ENCODE data around the gene HMBS.

Gene HMBS

DNA sequence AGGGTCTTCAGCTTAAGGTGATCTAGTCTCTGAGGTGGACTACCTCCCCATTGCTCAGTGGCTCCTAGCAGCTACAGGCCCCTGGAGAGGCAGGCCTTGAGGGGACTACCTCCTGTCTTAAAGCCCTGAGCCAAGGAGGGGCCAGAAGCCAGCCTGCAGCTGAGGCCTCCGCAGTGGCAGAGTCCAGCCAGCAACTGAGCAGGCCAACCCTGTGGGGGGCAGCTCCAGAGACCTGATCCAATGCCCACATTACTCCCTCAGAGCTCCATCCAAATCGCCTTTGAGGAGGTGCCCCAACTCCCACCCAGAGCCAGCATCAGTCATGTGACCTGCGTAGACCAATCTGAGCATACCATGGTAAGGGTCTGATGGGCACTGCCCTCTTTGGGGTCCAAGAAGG lies 25.2 kb downstream of the HMBS start:
- TF ChIP-seq ZNF16 (tag by site-specific recombination; IDR thresholded peaks at IDR 0.05; ENCODE audit: low read depth) (no peak), ZNF501 (tag by site-specific recombination; IDR thresholded peaks at IDR 0.05) (no peak), GLIS1 (tag by site-specific recombination; IDR thresholded peaks at IDR 0.05) (peak; percentile 30; the same call in 1 of the 2 replicates)
- Histone ChIP-seq H3K9me3 (ENCODE audit: control insufficient read depth, insufficient read depth, low read depth, low read length) (no peaks in the 10 kb centered on the region), H3K36me3 (ENCODE audit: control insufficient read depth in 2 of 2, insufficient read depth in 1 of 2, low read length in 2 of 2) (peaks cover 0 to 51% of the 10 kb centered on the region in 2 experiments; a peak in 1 of 3 replicates), H3K4me3 (ENCODE audit: low read depth, low read length) (no peak overlapping the region), H3K27ac (ENCODE audit: extremely low read depth, low read depth, low read length) (no peak overlapping the region), H3K4me1 (ENCODE audit: control insufficient read depth, insufficient read depth, low read length) (no peaks in the 10 kb centered on the region)
- CTCF ChIA-PET = interaction anchor here (0.7 to 1.0 kb wide), 6 partner anchors 43 to 420 kb away, joined by 3 to 6 read pairs (median 4); partner anchors contain the start of gene CBL
- POLR2A ChIA-PET = interaction anchor here (5.5 kb wide), 1 partner anchor 11 kb away, joined by 51 read pairs; the partner anchor contains the start of gene HINFP

DNA sequence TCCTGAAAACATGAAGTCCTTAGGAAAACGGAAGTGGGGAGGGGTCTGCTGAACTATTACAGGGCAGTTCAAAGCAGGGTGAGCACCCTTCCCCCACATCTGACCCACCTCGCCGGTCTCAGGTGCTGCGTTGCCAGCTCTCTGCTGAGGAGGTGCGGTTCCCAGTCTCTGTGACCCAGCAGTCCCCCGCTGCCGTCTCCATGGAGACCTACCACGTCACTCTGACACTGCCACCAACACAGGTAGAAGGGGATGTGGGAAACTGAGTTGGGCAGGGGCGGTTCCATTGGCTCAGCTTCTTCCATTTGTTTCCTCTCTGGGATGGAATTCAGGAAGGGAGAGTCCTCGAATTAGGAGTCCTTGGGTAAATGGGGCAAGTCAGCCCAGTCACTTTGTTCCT lies 25.8 kb downstream of the HMBS start:
- Histone ChIP-seq H3K4me1 (ENCODE audit: control insufficient read depth, insufficient read depth, low read length) (no peaks in the 10 kb centered on the region), H3K9me3 (ENCODE audit: control insufficient read depth, insufficient read depth, low read depth, low read length) (no peaks in the 10 kb centered on the region), H3K36me3 (ENCODE audit: control insufficient read depth in 2 of 2, insufficient read depth in 1 of 2, low read length in 2 of 2) (peaks cover 0 to 55% of the 10 kb centered on the region in 2 experiments; a peak in 1 of 3 replicates), H3K27ac (ENCODE audit: extremely low read depth, low read depth, low read length) (no peak overlapping the region), H3K4me3 (ENCODE audit: low read depth, low read length) (no peak overlapping the region)
- CTCF ChIA-PET = no interaction called here
- POLR2A ChIA-PET = interaction anchor here (5.5 kb wide), 1 partner anchor 10 kb away, joined by 51 read pairs; the partner anchor contains the start of gene HINFP
- TF ChIP-seq ZNF157 (tag by site-specific recombination; IDR thresholded peaks at IDR 0.05) = no peak
- no peak for TF ChIP-seq ZIC2 (tag by site-specific recombination; IDR thresholded peaks at IDR 0.05)
- TF ChIP-seq, protein P1, sequence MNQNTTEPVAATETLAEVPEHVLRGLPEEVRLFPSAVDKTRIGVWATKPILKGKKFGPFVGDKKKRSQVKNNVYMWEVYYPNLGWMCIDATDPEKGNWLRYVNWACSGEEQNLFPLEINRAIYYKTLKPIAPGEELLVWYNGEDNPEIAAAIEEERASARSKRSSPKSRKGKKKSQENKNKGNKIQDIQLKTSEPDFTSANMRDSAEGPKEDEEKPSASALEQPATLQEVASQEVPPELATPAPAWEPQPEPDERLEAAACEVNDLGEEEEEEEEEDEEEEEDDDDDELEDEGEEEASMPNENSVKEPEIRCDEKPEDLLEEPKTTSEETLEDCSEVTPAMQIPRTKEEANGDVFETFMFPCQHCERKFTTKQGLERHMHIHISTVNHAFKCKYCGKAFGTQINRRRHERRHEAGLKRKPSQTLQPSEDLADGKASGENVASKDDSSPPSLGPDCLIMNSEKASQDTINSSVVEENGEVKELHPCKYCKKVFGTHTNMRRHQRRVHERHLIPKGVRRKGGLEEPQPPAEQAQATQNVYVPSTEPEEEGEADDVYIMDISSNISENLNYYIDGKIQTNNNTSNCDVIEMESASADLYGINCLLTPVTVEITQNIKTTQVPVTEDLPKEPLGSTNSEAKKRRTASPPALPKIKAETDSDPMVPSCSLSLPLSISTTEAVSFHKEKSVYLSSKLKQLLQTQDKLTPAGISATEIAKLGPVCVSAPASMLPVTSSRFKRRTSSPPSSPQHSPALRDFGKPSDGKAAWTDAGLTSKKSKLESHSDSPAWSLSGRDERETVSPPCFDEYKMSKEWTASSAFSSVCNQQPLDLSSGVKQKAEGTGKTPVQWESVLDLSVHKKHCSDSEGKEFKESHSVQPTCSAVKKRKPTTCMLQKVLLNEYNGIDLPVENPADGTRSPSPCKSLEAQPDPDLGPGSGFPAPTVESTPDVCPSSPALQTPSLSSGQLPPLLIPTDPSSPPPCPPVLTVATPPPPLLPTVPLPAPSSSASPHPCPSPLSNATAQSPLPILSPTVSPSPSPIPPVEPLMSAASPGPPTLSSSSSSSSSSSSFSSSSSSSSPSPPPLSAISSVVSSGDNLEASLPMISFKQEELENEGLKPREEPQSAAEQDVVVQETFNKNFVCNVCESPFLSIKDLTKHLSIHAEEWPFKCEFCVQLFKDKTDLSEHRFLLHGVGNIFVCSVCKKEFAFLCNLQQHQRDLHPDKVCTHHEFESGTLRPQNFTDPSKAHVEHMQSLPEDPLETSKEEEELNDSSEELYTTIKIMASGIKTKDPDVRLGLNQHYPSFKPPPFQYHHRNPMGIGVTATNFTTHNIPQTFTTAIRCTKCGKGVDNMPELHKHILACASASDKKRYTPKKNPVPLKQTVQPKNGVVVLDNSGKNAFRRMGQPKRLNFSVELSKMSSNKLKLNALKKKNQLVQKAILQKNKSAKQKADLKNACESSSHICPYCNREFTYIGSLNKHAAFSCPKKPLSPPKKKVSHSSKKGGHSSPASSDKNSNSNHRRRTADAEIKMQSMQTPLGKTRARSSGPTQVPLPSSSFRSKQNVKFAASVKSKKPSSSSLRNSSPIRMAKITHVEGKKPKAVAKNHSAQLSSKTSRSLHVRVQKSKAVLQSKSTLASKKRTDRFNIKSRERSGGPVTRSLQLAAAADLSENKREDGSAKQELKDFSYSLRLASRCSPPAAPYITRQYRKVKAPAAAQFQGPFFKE (tag by site-specific recombination; IDR thresholded peaks at IDR 0.05; ENCODE audit: borderline replicate concordance) = no peak
- TF ChIP-seq ZBTB1 (tag by site-specific recombination; IDR thresholded peaks at IDR 0.05) = no peak
- TF ChIP-seq ZNF768 (tag by site-specific recombination; IDR thresholded peaks at IDR 0.05) = no peak
- no peak for TF ChIP-seq YY2 (tag by site-specific recombination; IDR thresholded peaks at IDR 0.05)

DNA sequence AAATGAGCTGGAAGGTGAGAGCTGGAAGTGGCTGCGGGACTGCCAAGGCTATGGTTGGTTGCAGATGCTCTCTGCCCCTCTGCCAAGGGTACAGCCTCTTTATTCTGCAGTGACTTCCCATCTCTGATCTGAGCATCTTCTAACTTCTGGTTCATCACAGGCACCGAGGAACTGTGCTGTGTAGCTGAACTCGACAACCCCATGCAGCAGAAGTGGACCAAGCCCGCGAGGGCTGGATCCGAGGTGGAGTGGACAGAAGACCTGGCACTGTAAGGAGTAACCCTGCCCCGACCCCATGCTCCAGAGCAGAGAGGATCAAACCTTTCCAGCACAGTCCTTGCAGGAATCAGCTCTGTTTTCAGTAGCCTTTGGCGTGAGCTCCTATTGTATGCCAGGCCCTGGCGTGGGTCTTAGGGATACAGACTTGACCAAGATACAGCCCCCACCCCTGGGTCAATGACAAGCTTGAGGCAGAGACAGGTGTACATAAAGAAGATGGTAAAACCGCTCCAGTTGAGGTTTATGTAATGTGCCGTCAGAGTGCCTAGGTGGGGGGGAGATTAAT lies 26.8 kb downstream of the HMBS start:
- Histone ChIP-seq H3K9me3 (ENCODE audit: control insufficient read depth, insufficient read depth, low read depth, low read length) (no peaks in the 10 kb centered on the region), H3K4me1 (ENCODE audit: control insufficient read depth, insufficient read depth, low read length) (no peaks in the 10 kb centered on the region), H3K36me3 (ENCODE audit: control insufficient read depth in 2 of 2, insufficient read depth in 1 of 2, low read length in 2 of 2) (peaks cover 0 to 64% of the 10 kb centered on the region in 2 experiments; a peak in 1 of 3 replicates), H3K4me3 (ENCODE audit: low read depth, low read length) (no peak overlapping the region), H3K27ac (ENCODE audit: extremely low read depth, low read depth, low read length) (no peak overlapping the region)
- TF ChIP-seq ZNF624 (tag by site-specific recombination; IDR thresholded peaks at IDR 0.05) (no peak), ZEB2 (tag by site-specific recombination; IDR thresholded peaks at IDR 0.05) (no peak), ZNF404 (tag by site-specific recombination; IDR thresholded peaks at IDR 0.05) (no peak)
- TF ChIP-seq, protein P2, sequence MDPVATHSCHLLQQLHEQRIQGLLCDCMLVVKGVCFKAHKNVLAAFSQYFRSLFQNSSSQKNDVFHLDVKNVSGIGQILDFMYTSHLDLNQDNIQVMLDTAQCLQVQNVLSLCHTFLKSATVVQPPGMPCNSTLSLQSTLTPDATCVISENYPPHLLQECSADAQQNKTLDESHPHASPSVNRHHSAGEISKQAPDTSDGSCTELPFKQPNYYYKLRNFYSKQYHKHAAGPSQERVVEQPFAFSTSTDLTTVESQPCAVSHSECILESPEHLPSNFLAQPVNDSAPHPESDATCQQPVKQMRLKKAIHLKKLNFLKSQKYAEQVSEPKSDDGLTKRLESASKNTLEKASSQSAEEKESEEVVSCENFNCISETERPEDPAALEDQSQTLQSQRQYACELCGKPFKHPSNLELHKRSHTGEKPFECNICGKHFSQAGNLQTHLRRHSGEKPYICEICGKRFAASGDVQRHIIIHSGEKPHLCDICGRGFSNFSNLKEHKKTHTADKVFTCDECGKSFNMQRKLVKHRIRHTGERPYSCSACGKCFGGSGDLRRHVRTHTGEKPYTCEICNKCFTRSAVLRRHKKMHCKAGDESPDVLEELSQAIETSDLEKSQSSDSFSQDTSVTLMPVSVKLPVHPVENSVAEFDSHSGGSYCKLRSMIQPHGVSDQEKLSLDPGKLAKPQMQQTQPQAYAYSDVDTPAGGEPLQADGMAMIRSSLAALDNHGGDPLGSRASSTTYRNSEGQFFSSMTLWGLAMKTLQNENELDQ (tag by site-specific recombination; IDR thresholded peaks at IDR 0.05; ENCODE audit: low read depth) = no peak
- ChIA-PET POLR2A (interaction anchor here (0.9 to 5.5 kb wide), 4 partner anchors 9 to 17 kb away, joined by 3 to 51 read pairs (median 8); partner anchors contain the start of genes DPAGT1 and HINFP), CTCF (interaction anchor here (0.5 kb wide), 1 partner anchor 24 kb away, joined by 3 read pairs; no protein-coding TSS in a partner anchor)

All from HEK293 (cell line).